GM18526 (cell line): ENCODE measurements around the gene CCNYL1.

Experiments used
- POLR2A ChIP-seq: IDR thresholded peaks from 3 replicates; pipeline ENCODE4 v1.6.1; 2011; ENCODE audit not compliant: insufficient read length; ENCODE audit errors: extremely low read depth

The CCNYL1 gene

GRCh38 chr2:207792244-207792785 is 80.9 kb downstream of the CCNYL1 start:
- TF ChIP-seq POLR2A: no peak

GRCh38 chr2:207796585-207797350 is 85.3 kb downstream of the CCNYL1 start:
- no peak for TF ChIP-seq POLR2A

- no peak for TF ChIP-seq POLR2A
These were observed 89.8 kb downstream of the CCNYL1 start for GRCh38 chr2:207801259-207801658.

GRCh38 chr2:207802650-207803049 is 91.2 kb downstream of the CCNYL1 start:
- no peak for TF ChIP-seq POLR2A
